ENCODE results near the gene PLCB2.

- no peak for TF ChIP-seq CTCF (conservative IDR thresholded peaks at IDR 0.05; ENCODE audit: low read length)
- no peak for TF ChIP-seq EZH2phosphoT487 (IDR thresholded peaks at IDR 0.05; ENCODE audit: borderline replicate concordance)
Measured at GRCh38 chr15:40276927-40277326, 30.8 kb downstream of the PLCB2 start.

All from Loucy (cell line).